Activated CD4-positive, alpha-beta T cell treated with anti-CD3 and anti-CD28 coated beads, Interleukin-2, amount 10 ng/mL, durations not matched to agents 7 days and 5 days (primary cell): ENCODE results near the gene FAM107B. TPM values are rescaled to one million over a fixed set of nuclear protein-coding genes. Genes with fewer than 3 reads are reported as not detected.

Source experiments
- CTCF ChIA-PET: fragments of 350-600 bp; sonication (Branson Sonifier 250); formaldehyde crosslinking; loops from one replicate; lab custom pipeline; 2021; ENCODE audit warnings: antibody characterized with exemption; lab: Charles Lee
- POLR2A ChIA-PET: fragments of 350-600 bp; sonication (Branson Sonifier 250); formaldehyde crosslinking; loops from one replicate; lab custom pipeline; 2021; ENCODE audit warnings: antibody characterized with exemption; lab: Charles Lee
- DNase-seq: peaks from one replicate; pipeline ENCODE4 v3.0.0-alpha.2; 2020
- H3K27ac Mint-ChIP-seq: one replicate; pipeline ENCODE4 v1.8.0; 2021; ENCODE audit warnings: mild to moderate bottlenecking, moderate library complexity, mixed read lengths
- H3K27me3 Mint-ChIP-seq: one replicate; pipeline ENCODE4 v1.8.0; 2021; ENCODE audit warnings: mixed read lengths
- H3K36me3 Mint-ChIP-seq: one replicate; pipeline ENCODE4 v1.8.0; 2021; ENCODE audit warnings: low read depth, mixed read lengths
- H3K4me1 Mint-ChIP-seq: one replicate; pipeline ENCODE4 v1.8.0; 2021; ENCODE audit warnings: mixed read lengths
- H3K4me3 Mint-ChIP-seq: one replicate; pipeline ENCODE4 v1.8.0; 2021; ENCODE audit warnings: mild to moderate bottlenecking, moderate library complexity, mixed read lengths
- H3K9me3 Mint-ChIP-seq: one replicate; pipeline ENCODE4 v1.8.0; 2021; ENCODE audit warnings: mixed read lengths
- total RNA-seq, 2 experiments: library from RNA; stranded (reverse); gene quantifications; one replicate each; pipeline ENCODE4 v1.2.3, GENCODE V29; 2021

Gene FAM107B
- total RNA-seq, 2 experiments from 2014 or later = 180 to 220 TPM

GRCh38 chr10:14513123-14513522, 261.6 kb downstream of the FAM107B start:
- ChIA-PET POLR2A (no interaction called here), CTCF (no interaction called here)
- no peaks in the 10 kb centered on the region for H3K27me3 Mint-ChIP-seq
- peaks cover 16% of the 10 kb centered on the region for H3K4me1 Mint-ChIP-seq
- no peak overlapping the region for H3K4me3 Mint-ChIP-seq
- peaks cover 13% of the 10 kb centered on the region for H3K9me3 Mint-ChIP-seq
- DNase-seq = no peak
- H3K36me3 Mint-ChIP-seq = peaks cover 69% of the 10 kb centered on the region
- H3K27ac Mint-ChIP-seq = no peak overlapping the region

GRCh38 chr10:14510346-14510745, 264.4 kb downstream of the FAM107B start:
- H3K36me3 Mint-ChIP-seq = peaks cover 59% of the 10 kb centered on the region
- peaks cover 13% of the 10 kb centered on the region for H3K9me3 Mint-ChIP-seq
- peaks cover 43% of the 10 kb centered on the region for H3K4me1 Mint-ChIP-seq
- no peak overlapping the region for H3K27ac Mint-ChIP-seq
- no peak overlapping the region for H3K4me3 Mint-ChIP-seq
- ChIA-PET CTCF (no interaction called here), POLR2A (no interaction called here)
- H3K27me3 Mint-ChIP-seq = no peaks in the 10 kb centered on the region
- no peak for DNase-seq

GRCh38 chr10:14508725-14509124, 266.0 kb downstream of the FAM107B start:
- Mint-ChIP-seq H3K36me3 (peaks cover 53% of the 10 kb centered on the region), H3K4me3 (no peak overlapping the region), H3K27ac (peak overlapping the region; percentile 26), H3K4me1 (peaks cover 43% of the 10 kb centered on the region), H3K9me3 (peaks cover 13% of the 10 kb centered on the region), H3K27me3 (no peaks in the 10 kb centered on the region)
- CTCF ChIA-PET = interaction anchor here (1.1 to 1.2 kb wide), 2 partner anchors 15 to 47 kb away, joined by 3 read pairs; no protein-coding TSS in a partner anchor
- POLR2A ChIA-PET = no interaction called here
- no peak for DNase-seq

GRCh38 chr10:14507781-14508180, 266.9 kb downstream of the FAM107B start:
- H3K4me1 Mint-ChIP-seq = peaks cover 43% of the 10 kb centered on the region
- DNase-seq = no peak
- H3K27me3 Mint-ChIP-seq = no peaks in the 10 kb centered on the region
- peak overlapping the region; percentile 31 for H3K27ac Mint-ChIP-seq
- H3K4me3 Mint-ChIP-seq = no peak overlapping the region
- ChIA-PET CTCF (interaction anchor here (1.1 kb wide), 1 partner anchor 16 kb away, joined by 3 read pairs; no protein-coding TSS in a partner anchor), POLR2A (interaction anchor here (0.6 kb wide), 1 partner anchor 1612 kb away, joined by 3 read pairs; no protein-coding TSS in a partner anchor)
- H3K36me3 Mint-ChIP-seq = peaks cover 47% of the 10 kb centered on the region
- H3K9me3 Mint-ChIP-seq = peaks cover 13% of the 10 kb centered on the region

GRCh38 chr10:14507176-14507575, 267.5 kb downstream of the FAM107B start:
- Mint-ChIP-seq H3K27me3 (no peaks in the 10 kb centered on the region), H3K36me3 (peaks cover 41% of the 10 kb centered on the region), H3K27ac (peak overlapping the region; percentile 60), H3K4me1 (peaks cover 43% of the 10 kb centered on the region), H3K4me3 (no peak overlapping the region), H3K9me3 (peaks cover 13% of the 10 kb centered on the region)
- ChIA-PET CTCF (no interaction called here), POLR2A (no interaction called here)
- peak; percentile 65 for DNase-seq

GRCh38 chr10:14502431-14502830, 272.3 kb downstream of the FAM107B start:
- peaks cover 36% of the 10 kb centered on the region for H3K4me1 Mint-ChIP-seq
- CTCF ChIA-PET = interaction anchor here (1.0 to 1.3 kb wide), 2 partner anchors 11 to 41 kb away, joined by 3 read pairs; no protein-coding TSS in a partner anchor
- POLR2A ChIA-PET = no interaction called here

GRCh38 chr10:14500172-14500765, 274.4 kb downstream of the FAM107B start:
- CTCF ChIA-PET = interaction anchor here (0.8 kb wide), 1 partner anchor 37 kb away, joined by 3 read pairs; no protein-coding TSS in a partner anchor
- Mint-ChIP-seq H3K27ac (no peak overlapping the region), H3K36me3 (no peaks in the 10 kb centered on the region), H3K27me3 (peaks cover 9% of the 10 kb centered on the region), H3K4me1 (peaks cover 16% of the 10 kb centered on the region), H3K4me3 (no peak overlapping the region), H3K9me3 (no peaks in the 10 kb centered on the region)
- no peak for DNase-seq
- POLR2A ChIA-PET = no interaction called here

More at GRCh38 chr10:14502431-14502830, 272.3 kb downstream of the FAM107B start:
- no peak overlapping the region for H3K4me3 Mint-ChIP-seq
- no peaks in the 10 kb centered on the region for H3K27me3 Mint-ChIP-seq
- H3K9me3 Mint-ChIP-seq = no peaks in the 10 kb centered on the region
- no peak for DNase-seq
- peaks cover 13% of the 10 kb centered on the region for H3K36me3 Mint-ChIP-seq
- no peak overlapping the region for H3K27ac Mint-ChIP-seq

- Mint-ChIP-seq H3K36me3 (no peaks in the 10 kb centered on the region), H3K27me3 (peaks cover 9% of the 10 kb centered on the region), H3K27ac (no peak overlapping the region), H3K9me3 (no peaks in the 10 kb centered on the region), H3K4me3 (no peak overlapping the region), H3K4me1 (peaks cover 16% of the 10 kb centered on the region)
- ChIA-PET POLR2A (no interaction called here), CTCF (interaction anchor here (0.8 to 1.0 kb wide), 2 partner anchors 38 to 400 kb away, joined by 3 read pairs; no protein-coding TSS in a partner anchor)
- DNase-seq = no peak
Observed at GRCh38 chr10:14499601-14499904, 275.1 kb downstream of the FAM107B start.

GRCh38 chr10:14498326-14498725, 276.4 kb downstream of the FAM107B start:
- H3K9me3 Mint-ChIP-seq = no peaks in the 10 kb centered on the region
- H3K27ac Mint-ChIP-seq = no peak overlapping the region
- peaks cover 16% of the 10 kb centered on the region for H3K4me1 Mint-ChIP-seq
- CTCF ChIA-PET = interaction anchor here (0.6 to 1.0 kb wide), 2 partner anchors 401 to 473 kb away, joined by 3 to 4 read pairs; no protein-coding TSS in a partner anchor
- H3K4me3 Mint-ChIP-seq = no peak overlapping the region
- peaks cover 9% of the 10 kb centered on the region for H3K27me3 Mint-ChIP-seq
- no peak for DNase-seq
- POLR2A ChIA-PET = no interaction called here
- H3K36me3 Mint-ChIP-seq = no peaks in the 10 kb centered on the region

- ChIA-PET POLR2A (no interaction called here), CTCF (interaction anchor here (1.6 kb wide), 1 partner anchor 10 kb away, joined by 3 read pairs; no protein-coding TSS in a partner anchor)
- H3K4me1 Mint-ChIP-seq = no peaks in the 10 kb centered on the region
- H3K27ac Mint-ChIP-seq = no peak overlapping the region
- no peaks in the 10 kb centered on the region for H3K9me3 Mint-ChIP-seq
- DNase-seq = no peak
- no peak overlapping the region for H3K4me3 Mint-ChIP-seq
- H3K27me3 Mint-ChIP-seq = peaks cover 18% of the 10 kb centered on the region
- H3K36me3 Mint-ChIP-seq = no peaks in the 10 kb centered on the region
Observed at GRCh38 chr10:14491811-14492210, 282.9 kb downstream of the FAM107B start.

GRCh38 chr10:14489522-14490177, 285.0 kb downstream of the FAM107B start:
- peaks cover 19% of the 10 kb centered on the region for H3K27me3 Mint-ChIP-seq
- CTCF ChIA-PET = interaction anchor here (1.5 kb wide), 1 partner anchor 13 kb away, joined by 4 read pairs; no protein-coding TSS in a partner anchor
- DNase-seq = no peak
- no peaks in the 10 kb centered on the region for H3K36me3 Mint-ChIP-seq
- no peak overlapping the region for H3K4me3 Mint-ChIP-seq
- H3K4me1 Mint-ChIP-seq = no peaks in the 10 kb centered on the region
- H3K9me3 Mint-ChIP-seq = no peaks in the 10 kb centered on the region
- POLR2A ChIA-PET = no interaction called here
- no peak overlapping the region for H3K27ac Mint-ChIP-seq

- Mint-ChIP-seq H3K4me1 (no peaks in the 10 kb centered on the region), H3K9me3 (no peaks in the 10 kb centered on the region), H3K27me3 (peaks cover 19% of the 10 kb centered on the region), H3K36me3 (no peaks in the 10 kb centered on the region), H3K27ac (no peak overlapping the region), H3K4me3 (no peak overlapping the region)
- ChIA-PET POLR2A (interaction anchor here (0.6 kb wide), 1 partner anchor 391 kb away, joined by 3 read pairs; the partner anchor contains the start of gene SUV39H2), CTCF (interaction anchor here (1.3 kb wide), 1 partner anchor 10 kb away, joined by 4 read pairs; no protein-coding TSS in a partner anchor)
- no peak for DNase-seq
Observed at GRCh38 chr10:14487488-14487883, 287.2 kb downstream of the FAM107B start.
